HG03025 (cell line): ENCODE data around the gene CPLX1.

Experiments used
- ATAC-seq: cut with Tn5 transposase; IDR thresholded peaks from one replicate; pipeline ENCODE4 v1.9.1; 2021; ENCODE audit warnings: mild to moderate bottlenecking, moderate library complexity; ENCODE audit not compliant: unreplicated experiment, low FRiP score

CPLX1 gene

GRCh38 chr4:825971-826330 is at the start of gene CPLX1:
TSS of gene CPLX1 (minus strand) at chr4:826129. CDS start at chr4:824522, 1,607 bp downstream.
- no peak for ATAC-seq

- ATAC-seq = no peak
Measured at GRCh38 chr4:874971-875817, 49.3 kb upstream of the CPLX1 start.

- ATAC-seq = no peak
Measured at GRCh38 chr4:874056-874455, 48.1 kb upstream of the CPLX1 start.

- ATAC-seq = no peak
Measured at GRCh38 chr4:872241-872981, 46.5 kb upstream of the CPLX1 start.

GRCh38 chr4:871484-871883 is 45.6 kb upstream of the CPLX1 start:
- no peak for ATAC-seq

GRCh38 chr4:870951-871350 is 45.0 kb upstream of the CPLX1 start:
- no peak for ATAC-seq

- no peak for ATAC-seq
Measured at GRCh38 chr4:869776-870175, 43.8 kb upstream of the CPLX1 start.

GRCh38 chr4:868421-868820 is 42.5 kb upstream of the CPLX1 start:
- no peak for ATAC-seq

GRCh38 chr4:867526-868250 is 41.8 kb upstream of the CPLX1 start:
- no peak for ATAC-seq

GRCh38 chr4:866761-867390 is 40.9 kb upstream of the CPLX1 start:
- ATAC-seq = no peak

GRCh38 chr4:866068-866760 is 40.3 kb upstream of the CPLX1 start:
- ATAC-seq = no peak

GRCh38 chr4:865572-865971 is 39.6 kb upstream of the CPLX1 start:
- ATAC-seq = no peak

GRCh38 chr4:865121-865465 is 39.2 kb upstream of the CPLX1 start:
- no peak for ATAC-seq

GRCh38 chr4:864456-865120 is 38.7 kb upstream of the CPLX1 start:
- ATAC-seq = no peak

GRCh38 chr4:860561-860960 is 34.6 kb upstream of the CPLX1 start:
- no peak for ATAC-seq

- no peak for ATAC-seq
Measured at GRCh38 chr4:859496-859895, 33.6 kb upstream of the CPLX1 start.

GRCh38 chr4:858831-859451 is 33.0 kb upstream of the CPLX1 start:
- no peak for ATAC-seq

- no peak for ATAC-seq
Measured at GRCh38 chr4:858041-858481, 32.1 kb upstream of the CPLX1 start.

GRCh38 chr4:857461-857860 is 31.5 kb upstream of the CPLX1 start:
- no peak for ATAC-seq
